ENCODE measurements around the gene WDR35.

Gene WDR35

GRCh38 chr2:19989667-19990415, at the start of gene WDR35:
Gene WDR35 (minus strand): TSS chr2:19990105. CDS start chr2:19990015, 90 bp downstream.
- DNase-seq (ENCODE audit: insufficient read length, low spot score), result peak; percentile 98
- FAIRE-seq, result peak; percentile 98

DNA sequence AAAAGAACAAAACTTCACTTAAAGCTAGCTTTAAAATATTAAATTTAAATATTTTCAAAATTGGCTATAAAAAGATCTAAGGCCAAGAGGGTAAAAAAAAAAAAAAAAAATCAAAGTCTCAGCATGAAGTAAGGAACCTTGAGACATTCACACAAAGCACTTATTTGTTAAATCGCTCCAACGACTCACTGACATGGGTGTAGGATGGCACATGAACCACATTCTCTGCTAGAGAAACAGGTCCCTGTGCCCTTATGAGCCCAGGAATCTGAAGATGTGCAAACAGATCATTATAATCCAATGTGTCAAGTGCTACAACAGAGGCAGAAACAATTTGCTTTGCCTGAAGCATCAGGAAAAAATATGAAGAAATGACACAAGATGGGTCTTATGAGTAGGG, 47.8 kb upstream of the WDR35 start:
- FAIRE-seq (no peak), DNase-seq (ENCODE audit: insufficient read length, low spot score) (no peak)

DNA sequence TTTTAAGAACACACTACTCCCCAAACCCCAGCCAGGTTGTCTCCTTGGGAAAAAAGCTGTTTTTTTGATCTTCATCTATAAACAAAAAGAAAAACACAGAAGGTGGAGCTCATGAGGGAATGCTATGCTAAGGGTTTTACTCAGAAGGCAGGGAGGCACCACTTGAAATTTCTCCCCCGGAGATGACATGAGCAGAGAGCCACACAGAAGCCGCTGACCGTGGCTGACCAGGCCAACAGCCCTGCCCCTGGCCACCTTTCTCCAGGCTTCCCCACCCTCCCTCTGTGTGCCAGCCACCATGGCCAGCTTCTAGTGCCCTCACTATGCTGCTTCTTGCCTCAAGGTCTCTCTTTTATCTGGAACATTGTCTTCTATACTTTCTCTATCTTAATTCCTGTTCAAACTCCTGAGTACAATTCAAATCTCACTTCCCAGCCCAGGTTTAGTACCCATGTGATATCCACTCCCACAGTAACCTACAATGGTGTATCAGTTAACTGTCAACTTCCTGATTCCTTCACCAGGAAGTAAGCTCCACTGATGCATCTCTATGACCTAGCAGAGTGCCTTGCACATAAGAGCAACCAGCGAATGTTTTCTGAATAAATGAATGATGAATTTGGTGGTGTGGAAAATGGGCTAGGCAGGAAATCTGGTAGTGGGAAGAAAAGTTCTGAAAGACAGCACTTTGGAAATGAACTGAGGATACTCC, 46.2 kb upstream of the WDR35 start:
- no peak for DNase-seq (ENCODE audit: insufficient read length, low spot score)
- no peak for FAIRE-seq

- DNase-seq (ENCODE audit: insufficient read length, low spot score), result no peak
- FAIRE-seq, result no peak
Measured at GRCh38 chr2:20034821-20035220, 44.9 kb upstream of the WDR35 start.

- no peak for FAIRE-seq
- no peak for DNase-seq (ENCODE audit: insufficient read length, low spot score)
Measured at GRCh38 chr2:20034218-20034617, 44.3 kb upstream of the WDR35 start.

DNA sequence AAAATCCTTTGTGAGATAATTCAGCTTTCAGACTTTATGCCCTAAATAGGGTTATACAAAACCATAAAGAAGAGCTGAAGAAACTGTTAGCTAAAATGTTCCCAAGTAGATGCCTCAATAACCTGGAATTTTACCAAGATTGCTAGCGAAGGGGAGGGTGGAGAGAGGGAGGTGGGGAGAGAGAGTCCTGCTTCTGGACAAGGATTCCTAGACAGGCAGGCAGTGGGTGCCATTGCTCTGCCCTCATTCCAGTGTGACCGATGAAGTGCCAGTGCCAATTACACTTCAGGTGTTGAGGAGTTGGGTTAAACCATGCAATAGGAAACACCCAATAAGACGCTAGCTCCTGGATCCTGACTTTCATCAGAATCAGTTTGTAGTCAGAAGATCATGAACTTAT, 43.4 kb upstream of the WDR35 start:
- DNase-seq (ENCODE audit: insufficient read length, low spot score) (no peak), FAIRE-seq (no peak)

DNA sequence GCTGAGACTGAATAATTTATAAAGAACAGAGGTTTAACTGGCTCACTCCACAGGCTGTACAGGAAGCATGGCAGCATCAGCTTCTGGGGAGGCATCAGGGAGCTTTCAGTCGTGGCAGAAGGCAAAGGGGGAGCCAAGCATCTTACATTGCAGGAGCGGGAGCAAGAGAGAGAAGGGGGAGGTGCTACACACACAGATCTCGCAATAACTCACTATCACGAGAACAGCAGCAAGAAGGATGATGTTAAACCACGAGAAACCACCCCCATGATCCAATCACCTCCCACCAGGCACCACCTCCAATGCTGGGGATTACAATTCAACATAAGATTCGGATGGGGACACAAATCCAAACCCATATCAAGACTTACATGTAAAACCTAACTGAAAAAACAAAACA, 40.3 kb upstream of the WDR35 start:
- DNase-seq (ENCODE audit: insufficient read length, low spot score) (no peak), FAIRE-seq (no peak)

DNA sequence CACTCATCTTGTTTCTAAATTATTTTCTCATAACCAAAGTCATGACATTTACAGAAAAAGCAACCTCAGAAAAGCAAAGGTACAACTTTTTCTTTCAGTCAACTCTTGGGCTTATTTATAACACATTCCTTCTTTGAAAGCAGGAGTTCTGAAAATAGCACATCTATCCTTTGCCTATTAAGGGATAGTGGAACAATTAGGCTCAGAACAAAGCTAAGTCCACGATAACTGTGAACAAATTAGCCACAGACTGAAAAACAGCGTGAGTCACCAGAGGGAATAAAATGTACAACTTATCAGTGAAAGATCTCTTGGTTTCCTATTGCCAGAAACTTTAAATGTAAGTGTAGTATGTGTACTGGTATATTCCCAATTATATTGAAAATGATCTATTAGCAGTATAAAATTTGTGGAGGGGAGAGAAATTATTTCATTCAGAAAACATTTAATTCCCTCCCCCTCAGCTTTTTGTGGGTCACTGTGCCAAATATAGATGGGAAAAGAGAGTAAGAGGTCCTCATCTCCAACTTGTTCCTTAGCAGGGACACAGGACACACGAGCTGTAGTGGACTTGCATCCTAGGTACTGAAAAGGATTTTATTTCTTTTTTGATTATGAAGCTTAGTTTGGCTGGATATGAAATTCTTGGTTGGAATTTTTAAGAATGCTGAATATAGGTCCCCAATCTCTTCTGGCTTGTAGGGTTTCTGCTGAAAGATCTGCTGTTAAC, 38.0 kb upstream of the WDR35 start:
- no peak for DNase-seq (ENCODE audit: insufficient read length, low spot score)
- FAIRE-seq, result no peak

GRCh38 chr2:20027260-20027677, 37.4 kb upstream of the WDR35 start:
- DNase-seq (ENCODE audit: insufficient read length, low spot score) (no peak), FAIRE-seq (no peak)

DNA sequence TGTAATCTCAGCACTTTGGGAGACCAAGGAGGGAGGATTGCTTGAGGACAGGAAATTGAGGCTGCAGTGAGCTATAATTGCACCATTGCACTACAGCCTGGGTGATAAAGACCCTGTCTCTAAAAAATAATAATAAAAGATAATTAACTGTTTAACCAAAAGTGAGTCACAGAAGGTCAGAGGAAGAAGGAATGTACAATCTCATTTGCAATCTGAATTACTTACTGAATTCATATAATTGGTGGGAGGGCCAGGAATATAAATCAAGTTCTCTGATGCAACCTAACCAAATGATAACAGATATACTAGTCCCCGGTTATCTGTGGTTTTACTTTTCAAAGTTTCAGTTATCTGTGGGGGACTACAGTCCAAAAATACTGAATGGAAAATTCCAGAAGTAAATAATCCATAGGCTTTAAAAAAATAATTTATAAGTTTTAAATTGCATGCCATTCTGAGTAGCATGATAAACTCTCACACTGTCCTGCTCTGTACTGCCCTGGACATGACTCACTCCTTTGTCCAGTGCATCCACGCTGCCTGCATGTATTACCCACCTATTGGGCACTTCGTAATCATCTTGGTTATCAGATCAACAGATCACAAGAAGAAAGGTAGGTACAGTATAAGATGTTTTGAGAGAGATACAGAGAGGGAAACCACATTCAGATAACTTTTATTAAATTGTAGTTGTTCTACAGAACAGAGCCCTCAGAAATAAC, 35.3 kb upstream of the WDR35 start:
- DNase-seq (ENCODE audit: insufficient read length, low spot score) (no peak), FAIRE-seq (no peak)

DNA sequence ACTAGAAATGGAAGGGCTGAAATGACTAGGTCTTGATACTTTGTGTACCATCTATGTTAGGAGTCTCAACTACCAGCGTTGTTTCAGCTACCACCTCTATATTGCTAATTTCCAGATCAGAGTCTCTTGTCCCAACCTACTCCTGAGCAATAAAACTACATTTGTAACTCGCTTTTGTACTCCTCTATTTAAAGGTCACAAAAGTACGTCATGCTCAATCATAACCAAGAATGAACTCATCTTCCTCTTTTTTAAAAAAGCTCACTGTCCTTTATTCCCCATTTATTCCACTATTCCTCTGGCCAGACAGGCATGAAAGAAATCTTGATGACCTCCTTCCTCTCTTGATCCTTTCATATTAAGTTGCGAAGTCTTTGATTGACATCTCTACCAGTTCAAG, 33.8 kb upstream of the WDR35 start:
- no peak for DNase-seq (ENCODE audit: insufficient read length, low spot score)
- no peak for FAIRE-seq

GRCh38 chr2:20021405-20022009, 31.6 kb upstream of the WDR35 start:
- FAIRE-seq (no peak), DNase-seq (ENCODE audit: insufficient read length, low spot score) (no peak)

- no peak for DNase-seq (ENCODE audit: insufficient read length, low spot score)
- no peak for FAIRE-seq
Measured at GRCh38 chr2:20019747-20020146, 29.8 kb upstream of the WDR35 start.

DNA sequence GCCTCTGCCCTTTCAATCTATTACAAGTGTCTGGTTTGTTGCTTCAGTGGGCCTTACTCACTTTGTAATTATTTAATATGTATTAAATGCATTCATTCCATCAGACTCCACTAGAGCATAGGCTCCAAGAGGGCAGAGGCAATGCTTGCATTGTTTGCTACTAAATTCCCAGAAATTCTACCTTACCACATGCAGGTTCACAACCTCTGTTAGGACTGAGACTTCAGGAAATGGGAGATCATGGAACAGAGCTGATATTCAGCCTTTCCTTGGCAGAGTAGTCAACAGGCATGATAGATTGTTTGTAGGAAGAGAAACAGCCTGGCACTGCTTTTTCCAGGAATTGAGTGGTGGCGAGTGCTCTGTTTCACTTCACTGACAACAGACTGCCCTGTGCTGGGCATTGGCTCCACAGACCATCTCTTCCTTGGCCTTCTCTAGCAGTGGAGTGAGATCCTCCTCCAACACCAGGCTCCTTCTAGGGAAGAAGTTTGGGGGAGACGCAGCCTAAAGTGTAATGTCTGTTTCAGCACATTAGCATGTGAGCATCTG, 28.8 kb upstream of the WDR35 start:
- FAIRE-seq, result no peak
- no peak for DNase-seq (ENCODE audit: insufficient read length, low spot score)

DNA sequence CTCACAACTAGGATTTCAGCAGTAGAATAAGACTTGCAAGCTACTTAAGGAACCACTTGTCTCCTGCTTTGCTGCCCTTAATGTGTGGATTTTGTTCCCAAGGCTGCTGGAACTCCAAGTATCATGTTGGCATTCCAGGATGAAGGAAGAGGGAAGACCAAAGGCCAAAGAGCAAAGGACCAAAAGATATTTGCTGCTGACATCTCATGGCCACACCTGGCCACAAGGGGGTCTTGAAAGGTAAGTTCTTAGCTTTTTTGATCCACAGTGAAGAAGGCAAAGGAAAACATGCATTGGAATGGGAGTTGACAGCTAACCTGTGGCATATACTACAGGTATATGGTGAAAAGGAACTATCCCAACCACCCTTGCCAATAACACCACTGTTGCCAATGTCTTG, 26.4 kb upstream of the WDR35 start:
- no peak for DNase-seq (ENCODE audit: insufficient read length, low spot score)
- FAIRE-seq, result no peak

- DNase-seq (ENCODE audit: insufficient read length, low spot score) (peak; percentile 63), FAIRE-seq (no peak)
Measured at GRCh38 chr2:20015482-20016083, 25.7 kb upstream of the WDR35 start.

GRCh38 chr2:20013126-20013849, 23.4 kb upstream of the WDR35 start:
- DNase-seq (ENCODE audit: insufficient read length, low spot score) (no peak), FAIRE-seq (no peak)

- peak; percentile 73 for FAIRE-seq
- DNase-seq (ENCODE audit: insufficient read length, low spot score), result peak; percentile 70
Measured at GRCh38 chr2:20012282-20013125, 22.6 kb upstream of the WDR35 start, which contains the start of gene MATN3. Gene MATN3 (minus strand): TSS chr2:20012668. CDS start chr2:20012631, 37 bp downstream.
